NCI-H146 treated with DMSO at 0.1 percent for 48 hours (cell line): ENCODE data around the gene GAB4.
"Not testable (repeated sequence)": the region's sequence is repeated elsewhere in the genome, so short reads cannot be mapped to it uniquely, and the experiment has no call there.

Source experiments
- DNase-seq: peaks from one replicate; lab custom pipeline; 2025; ENCODE audit not compliant: unreplicated experiment; lab: John Stamatoyannopoulos, UW

Gene GAB4

DNA sequence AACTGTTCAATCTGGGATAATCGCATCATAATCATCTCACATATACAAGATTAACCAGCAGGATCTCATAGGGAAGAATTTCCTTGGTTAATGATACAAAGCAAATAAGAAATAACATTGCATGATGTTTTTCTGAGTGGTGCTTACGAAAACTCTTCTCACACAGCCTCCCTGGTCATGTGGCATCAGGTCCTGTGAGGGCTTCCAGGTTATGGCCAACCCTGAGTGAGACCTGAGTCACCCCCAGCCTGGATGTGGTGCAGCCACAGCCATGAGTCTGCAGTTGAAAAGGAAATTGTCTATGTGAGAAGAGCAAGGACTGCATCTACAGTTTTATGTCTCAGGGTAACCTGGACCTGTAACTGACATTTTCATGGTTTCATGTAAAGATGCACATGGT, 92.3 kb downstream of the GAB4 start:
- no peak for DNase-seq

DNA sequence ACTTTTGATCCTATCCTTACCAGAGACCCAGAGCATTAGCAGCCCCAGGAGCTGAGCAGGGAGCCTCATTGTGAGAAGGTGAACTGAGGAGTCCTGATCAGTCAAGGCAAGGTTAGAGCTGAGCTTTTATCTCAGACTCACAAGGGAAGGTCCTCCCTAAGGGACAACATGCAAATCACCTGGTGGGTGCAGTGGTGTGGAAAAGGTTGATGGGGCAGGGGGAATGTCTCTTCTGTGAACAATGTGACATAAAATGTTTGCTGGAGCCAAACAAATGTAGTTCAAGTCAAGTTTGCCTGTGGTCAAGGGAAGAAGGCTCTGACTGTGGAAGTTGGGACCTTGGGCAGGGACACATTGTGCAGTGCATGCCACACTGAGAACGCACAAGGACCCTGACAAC, 93.1 kb downstream of the GAB4 start:
- not testable (repeated sequence) for DNase-seq

- no peak for DNase-seq
Observed at GRCh38 chr22:16914006-16914405, 94.0 kb downstream of the GAB4 start.

DNA sequence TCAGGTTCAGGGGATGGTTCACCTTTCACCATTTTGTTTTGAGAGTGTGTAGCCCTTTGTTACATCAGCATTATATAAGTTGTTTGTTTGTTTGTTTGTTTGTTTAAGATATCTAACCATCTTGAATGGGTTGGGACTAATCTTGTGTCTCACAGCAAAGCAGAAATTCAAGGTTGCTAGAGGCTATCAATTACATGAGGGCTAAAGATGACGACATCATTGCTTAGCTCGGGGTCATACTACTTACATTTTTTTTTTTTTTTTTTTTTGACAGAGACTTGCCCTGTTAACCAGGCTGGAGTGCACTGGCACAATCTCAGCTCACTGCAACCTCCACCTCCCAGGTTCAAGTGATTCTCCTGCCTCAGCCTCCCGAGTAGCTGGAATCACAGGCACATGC, 95.7 kb downstream of the GAB4 start:
- DNase-seq = no peak
